SIG-M5 treated with dmso at 0.1 percent for 504 hours (cell line): ENCODE results near the gene SH3GL3.
A peak's percentile ranks its signal among the peaks of the same experiment; 100 is the strongest.

Experiments used
- DNase-seq: peaks from one replicate; lab custom pipeline; 2025; ENCODE audit not compliant: unreplicated experiment; lab: John Stamatoyannopoulos, UW

SH3GL3 gene

DNA sequence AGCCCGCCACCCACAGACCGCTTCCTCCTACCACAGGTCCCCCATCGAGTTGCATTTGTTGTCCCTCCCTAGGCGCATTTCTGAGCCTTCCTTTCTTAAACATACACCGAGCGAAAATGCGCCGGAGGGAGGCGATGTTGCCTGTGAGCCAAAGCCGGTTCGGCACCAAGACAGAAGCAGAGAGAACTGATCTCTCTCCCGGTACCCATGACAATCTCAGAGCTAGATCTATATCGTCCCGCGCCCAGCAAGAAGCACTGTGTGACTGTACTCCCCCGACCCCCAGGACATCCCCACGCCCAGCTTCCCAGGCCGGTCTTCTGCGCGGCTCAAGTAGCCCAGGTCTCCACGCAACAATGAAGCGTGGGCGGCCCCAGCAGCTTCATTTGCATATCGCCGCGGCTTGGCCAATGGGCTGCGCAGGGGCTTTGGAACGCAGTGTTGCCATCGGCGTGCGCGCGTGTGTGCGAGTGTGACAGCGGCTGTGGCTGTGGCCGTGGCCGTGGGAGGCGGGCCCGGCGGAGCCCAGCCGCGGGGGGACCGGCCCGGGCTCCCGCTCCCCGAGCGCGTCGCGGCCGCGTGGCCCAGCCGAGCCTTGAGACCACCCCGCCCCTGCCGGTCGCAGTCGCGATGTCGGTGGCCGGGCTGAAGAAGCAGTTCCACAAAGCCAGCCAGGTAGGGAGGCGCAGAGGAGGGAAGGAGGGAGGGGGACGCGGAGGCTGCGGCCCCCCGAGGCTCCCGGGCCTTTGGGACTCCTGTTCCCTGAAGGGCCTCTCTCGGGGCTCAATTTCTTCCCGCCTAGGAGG is at the start of gene SH3GL3:
Gene SH3GL3, plus strand, starts transcription at position 438 of the 806 bp plus-strand sequence. Its CDS starts 193 bp downstream, at position 631.
- DNase-seq: peak; percentile 26

- DNase-seq: no peak
Measured at GRCh38 chr15:83398626-83399025, 48.5 kb upstream of the SH3GL3 start.

DNA sequence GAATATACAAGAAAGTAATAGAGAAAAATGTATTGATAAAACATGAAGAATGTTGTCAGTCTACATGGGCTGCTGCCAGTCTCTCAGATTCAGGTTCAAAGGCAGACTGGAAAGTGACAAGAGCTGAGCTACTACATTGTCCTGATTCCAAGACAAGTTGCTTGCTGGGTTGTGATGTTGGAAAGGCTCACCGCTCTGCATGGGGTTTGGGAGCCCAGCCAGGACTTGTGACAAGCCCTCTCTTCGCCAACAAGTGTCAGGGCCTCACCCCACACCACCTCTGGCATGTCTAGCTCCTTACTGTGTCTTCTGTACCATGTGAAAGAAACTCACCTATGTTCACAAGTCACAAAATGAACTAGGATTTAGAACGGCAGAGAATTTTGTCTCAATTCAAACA is 43.0 kb upstream of the SH3GL3 start:
- DNase-seq: no peak

GRCh38 chr15:83410532-83410931 is 36.6 kb upstream of the SH3GL3 start:
- DNase-seq: peak; percentile 43

GRCh38 chr15:83413054-83413719 is 34.0 kb upstream of the SH3GL3 start:
- DNase-seq: no peak

GRCh38 chr15:83422081-83422480 is 25.1 kb upstream of the SH3GL3 start:
- no peak for DNase-seq

DNA sequence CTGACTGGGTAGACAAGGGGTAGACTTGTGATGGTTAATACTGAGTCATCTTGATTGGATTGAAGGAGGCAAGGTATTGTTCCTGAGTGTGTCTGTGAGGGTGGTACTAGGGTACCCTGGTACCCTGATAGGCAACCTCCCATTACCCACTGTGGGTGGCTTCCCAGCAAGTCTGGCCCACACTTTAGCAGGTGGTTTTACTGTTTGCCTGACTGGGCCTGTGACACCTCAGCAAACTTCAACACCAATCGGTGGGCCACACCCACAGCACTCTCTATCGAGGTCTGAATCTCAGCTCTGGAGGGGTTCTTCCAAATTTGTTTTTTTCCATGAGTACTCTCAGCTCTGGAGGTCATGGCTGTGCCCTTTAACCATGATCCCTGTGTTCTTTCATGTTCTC is 24.6 kb upstream of the SH3GL3 start:
- DNase-seq: no peak

GRCh38 chr15:83424101-83424500 is 23.0 kb upstream of the SH3GL3 start:
- no peak for DNase-seq

- no peak for DNase-seq
Measured at GRCh38 chr15:83430441-83430840, 16.7 kb upstream of the SH3GL3 start.

GRCh38 chr15:83431521-83431920 is 15.6 kb upstream of the SH3GL3 start:
- no peak for DNase-seq

- no peak for DNase-seq
Measured at GRCh38 chr15:83435202-83435601, 11.9 kb upstream of the SH3GL3 start.

DNA sequence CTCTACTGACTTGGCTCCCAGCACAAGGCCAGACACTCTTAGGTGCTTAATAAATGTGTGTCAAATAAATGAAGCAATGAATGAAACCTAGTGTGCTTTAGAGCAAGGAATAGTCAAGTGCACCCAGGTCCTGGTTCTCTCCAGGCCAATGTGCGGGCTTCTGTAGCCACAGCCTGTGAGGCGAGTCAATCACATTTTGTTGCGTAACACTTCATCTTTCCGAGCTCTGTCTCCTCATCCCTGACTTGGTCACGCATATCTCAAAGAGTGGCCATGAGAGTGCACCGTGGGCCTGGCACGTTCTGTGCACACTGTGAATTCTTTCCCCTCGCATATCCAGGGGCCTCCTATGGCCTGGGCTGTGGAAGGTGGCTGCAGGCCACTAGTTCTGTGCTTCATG is 11.4 kb upstream of the SH3GL3 start:
- DNase-seq: no peak

GRCh38 chr15:83436513-83437158 is 10.5 kb upstream of the SH3GL3 start:
- DNase-seq: peak; percentile 28

DNA sequence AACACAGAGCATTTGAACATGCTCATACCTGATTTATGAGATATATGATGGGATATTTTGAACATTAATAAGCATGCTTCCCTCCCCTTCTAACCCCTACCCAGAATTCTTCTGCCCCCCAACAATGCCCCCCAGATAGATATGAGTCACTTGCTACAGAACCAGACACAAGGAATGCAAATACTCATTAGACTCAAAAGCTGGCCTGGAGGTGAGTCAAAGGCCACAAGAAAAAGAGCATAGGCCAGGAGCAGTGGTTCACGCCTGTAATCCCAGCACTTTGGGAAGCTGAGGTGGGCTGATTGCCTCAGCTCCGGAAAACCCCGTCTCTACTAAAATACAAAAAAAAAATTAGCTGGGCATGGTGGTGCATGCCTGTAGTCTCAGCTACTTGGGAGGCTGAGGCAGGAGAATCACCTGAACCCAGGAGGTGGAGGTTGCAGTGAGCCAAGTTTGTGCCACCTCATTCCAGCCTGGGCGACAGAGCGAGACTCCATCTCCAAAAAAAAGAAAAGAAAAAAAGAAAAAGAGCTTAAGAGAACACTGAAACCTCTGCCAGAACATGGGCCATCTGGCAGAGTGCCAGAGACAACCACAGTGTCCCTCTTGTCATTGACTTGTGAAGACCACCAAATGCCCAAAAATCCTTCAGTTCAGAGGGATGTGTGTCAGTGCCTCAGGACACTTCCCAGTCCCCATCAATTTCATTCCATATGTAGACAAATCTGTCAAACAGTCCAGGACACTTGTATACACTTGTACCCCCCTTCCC is 3.9 kb upstream of the SH3GL3 start:
- no peak for DNase-seq

- no peak for DNase-seq
Measured at GRCh38 chr15:83444936-83445335, 2.2 kb upstream of the SH3GL3 start.

DNA sequence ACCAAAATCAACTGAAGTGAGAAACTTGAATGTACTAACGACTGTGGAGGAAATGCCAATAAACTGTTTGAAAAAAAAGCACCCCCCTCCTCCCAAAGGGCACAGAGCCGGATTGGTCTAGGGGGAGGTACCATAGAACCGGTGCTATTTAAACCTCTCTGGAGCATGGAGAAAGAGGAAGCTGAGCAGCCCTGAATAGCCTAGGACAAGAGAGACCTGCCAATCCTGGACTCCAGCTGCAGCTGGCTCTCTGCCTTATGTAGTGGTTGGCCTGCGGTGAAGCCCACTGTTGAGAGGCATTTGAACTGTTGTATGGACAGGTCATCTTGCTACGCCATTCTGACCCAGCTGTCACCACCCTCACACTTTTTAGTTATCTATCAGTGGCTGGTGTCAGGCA is 1.5 kb upstream of the SH3GL3 start:
- DNase-seq: no peak

GRCh38 chr15:83446417-83446816 is 724 bp upstream of the SH3GL3 start:
- DNase-seq: no peak

DNA sequence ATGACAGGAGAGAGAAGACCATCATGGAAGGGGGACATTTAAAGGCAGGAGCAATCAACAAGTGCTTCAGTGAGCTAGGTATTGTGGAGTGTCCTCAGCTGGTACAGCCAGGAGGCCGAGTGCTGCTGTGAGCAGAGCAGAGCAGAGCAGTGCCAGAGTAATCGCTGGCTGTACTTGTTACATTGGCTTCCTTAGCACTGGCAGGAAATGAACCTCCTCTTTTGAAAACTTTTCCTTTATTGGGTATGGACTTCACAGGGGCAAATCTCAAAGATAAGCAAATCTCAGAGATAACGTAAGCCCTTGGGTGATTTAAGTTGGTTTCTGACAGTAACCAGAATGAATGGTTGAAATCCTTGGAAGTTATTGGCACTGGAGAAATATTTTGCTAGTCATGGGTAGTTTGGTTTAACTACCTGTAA is 2.1 kb downstream of the SH3GL3 start:
- no peak for DNase-seq

GRCh38 chr15:83449937-83450506 is 2.9 kb downstream of the SH3GL3 start:
- no peak for DNase-seq

DNA sequence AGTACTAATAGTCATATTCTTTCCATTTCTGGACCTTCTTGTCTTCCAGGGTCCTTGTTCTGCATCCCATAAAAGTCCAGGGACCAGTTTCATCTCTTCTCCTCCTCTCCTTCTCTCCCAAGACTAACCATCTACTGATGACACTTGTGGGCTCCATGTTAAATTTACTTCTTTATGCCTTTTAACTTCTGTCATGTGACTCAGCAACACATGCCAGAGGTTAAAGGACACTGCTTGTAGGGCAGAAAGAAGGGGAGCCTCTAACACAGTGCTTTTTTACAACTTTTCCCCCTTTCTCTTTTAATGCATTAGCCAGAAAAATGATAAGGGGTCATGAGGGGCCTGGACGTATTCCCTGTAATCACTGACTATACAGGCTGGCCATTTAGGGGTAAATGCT is 10.0 kb downstream of the SH3GL3 start:
- DNase-seq: no peak

GRCh38 chr15:83458381-83458780 is 11.2 kb downstream of the SH3GL3 start:
- DNase-seq: no peak
